Measurements from ENCODE around the gene DRD4. TPM values are rescaled to one million over a fixed set of nuclear protein-coding genes. Genes with fewer than 3 reads are reported as not detected.
A peak's percentile ranks its signal among the peaks of the same experiment; 100 is the strongest.

DRD4 gene
- total and polyA plus RNA-seq, 9 of the 15 experiments (the other 6 are each of a cell fraction or from before 2014, with no cell fraction given) = 0.04 to 0.95 (median 0.21) TPM; not detected in 5

DNA sequence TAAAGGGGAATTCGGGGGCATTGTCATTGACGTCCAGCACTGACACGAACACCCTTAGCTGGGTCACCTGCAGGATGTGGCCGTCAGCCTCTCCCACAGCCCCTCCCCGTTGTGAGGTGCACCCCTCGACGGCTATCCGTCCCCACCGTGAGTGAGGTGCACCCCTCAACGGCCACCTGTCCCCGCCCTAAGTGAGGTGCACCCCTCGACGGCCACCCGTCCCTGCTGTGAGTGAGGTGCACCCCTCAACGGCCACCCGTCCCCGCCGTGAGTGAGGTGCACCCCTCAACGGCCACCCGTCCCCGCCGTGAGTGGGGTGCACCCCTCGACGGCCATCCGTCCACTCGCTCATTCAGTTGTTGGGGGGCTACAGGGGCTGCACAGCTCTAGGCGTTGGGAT lies 15.2 kb upstream of the DRD4 start:
- H2AFZ ChIP-seq (ENCODE audit: low read depth, low read length) = no peak overlapping the region
- intact Hi-C loops (cut with micrococcal nuclease) (no loop called here), in situ Hi-C loops (cut with MboI) (no loop called here)
- H3K27me3 ChIP-seq (ENCODE audit: control insufficient read depth in 2 of 2, insufficient read depth in 2 of 2, low read length in 2 of 2) = no peaks in the 10 kb centered on the region
- H3K9me1 ChIP-seq (ENCODE audit: control insufficient read depth, insufficient read depth, low read length) = peaks cover 6% of the 10 kb centered on the region
- TF ChIP-seq, protein P1, sequence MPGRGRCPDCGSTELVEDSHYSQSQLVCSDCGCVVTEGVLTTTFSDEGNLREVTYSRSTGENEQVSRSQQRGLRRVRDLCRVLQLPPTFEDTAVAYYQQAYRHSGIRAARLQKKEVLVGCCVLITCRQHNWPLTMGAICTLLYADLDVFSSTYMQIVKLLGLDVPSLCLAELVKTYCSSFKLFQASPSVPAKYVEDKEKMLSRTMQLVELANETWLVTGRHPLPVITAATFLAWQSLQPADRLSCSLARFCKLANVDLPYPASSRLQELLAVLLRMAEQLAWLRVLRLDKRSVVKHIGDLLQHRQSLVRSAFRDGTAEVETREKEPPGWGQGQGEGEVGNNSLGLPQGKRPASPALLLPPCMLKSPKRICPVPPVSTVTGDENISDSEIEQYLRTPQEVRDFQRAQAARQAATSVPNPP (IDR thresholded peaks at IDR 0.05; ENCODE audit: borderline replicate concordance, insufficient read depth, insufficient read length) = no peak
- TF ChIP-seq RBM22 (IDR thresholded peaks at IDR 0.05; ENCODE audit: low read depth, low read length, poor library complexity, severe bottlenecking) (peak; percentile 47), ZNF75A (CRISPR knock-in tag; IDR thresholded peaks at IDR 0.05) (no peak), RBM39 (optimal IDR thresholded peaks at IDR 0.05; ENCODE audit: low read depth, low read length) (no peak)
- TF ChIP-seq, protein P2, sequence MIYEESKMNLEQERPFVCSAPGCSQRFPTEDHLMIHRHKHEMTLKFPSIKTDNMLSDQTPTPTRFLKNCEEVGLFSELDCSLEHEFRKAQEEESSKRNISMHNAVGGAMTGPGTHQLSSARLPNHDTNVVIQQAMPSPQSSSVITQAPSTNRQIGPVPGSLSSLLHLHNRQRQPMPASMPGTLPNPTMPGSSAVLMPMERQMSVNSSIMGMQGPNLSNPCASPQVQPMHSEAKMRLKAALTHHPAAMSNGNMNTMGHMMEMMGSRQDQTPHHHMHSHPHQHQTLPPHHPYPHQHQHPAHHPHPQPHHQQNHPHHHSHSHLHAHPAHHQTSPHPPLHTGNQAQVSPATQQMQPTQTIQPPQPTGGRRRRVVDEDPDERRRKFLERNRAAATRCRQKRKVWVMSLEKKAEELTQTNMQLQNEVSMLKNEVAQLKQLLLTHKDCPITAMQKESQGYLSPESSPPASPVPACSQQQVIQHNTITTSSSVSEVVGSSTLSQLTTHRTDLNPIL (CRISPR knock-in tag; IDR thresholded peaks at IDR 0.05) = no peak
- TF ChIP-seq, protein P3, sequence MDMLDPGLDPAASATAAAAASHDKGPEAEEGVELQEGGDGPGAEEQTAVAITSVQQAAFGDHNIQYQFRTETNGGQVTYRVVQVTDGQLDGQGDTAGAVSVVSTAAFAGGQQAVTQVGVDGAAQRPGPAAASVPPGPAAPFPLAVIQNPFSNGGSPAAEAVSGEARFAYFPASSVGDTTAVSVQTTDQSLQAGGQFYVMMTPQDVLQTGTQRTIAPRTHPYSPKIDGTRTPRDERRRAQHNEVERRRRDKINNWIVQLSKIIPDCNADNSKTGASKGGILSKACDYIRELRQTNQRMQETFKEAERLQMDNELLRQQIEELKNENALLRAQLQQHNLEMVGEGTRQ (CRISPR knock-in tag; IDR thresholded peaks at IDR 0.05) = no peak
- no peak overlapping the region for H3K9ac ChIP-seq (ENCODE audit: insufficient read depth in 1 of 2, low read depth in 2 of 2, low read length in 2 of 2)
- H3K4me3 ChIP-seq = no peak overlapping the region
- peaks cover 0 to 72% of the 10 kb centered on the region in 2 experiments; a peak in 2 of 5 replicates for H3K4me1 ChIP-seq (replicated peaks in 1 of 2; ENCODE audit: control insufficient read depth in 2 of 2, insufficient read depth in 2 of 2, low read length in 2 of 2)
- DNase-seq (ENCODE audit: extremely low read depth in 1 of 4, low spot score in 3 of 4) (no peak), ATAC-seq (no peak), FAIRE-seq (no peak)
- no peaks in the 10 kb centered on the region for H3K9me3 ChIP-seq (replicated peaks; ENCODE audit: control insufficient read depth, insufficient read depth, low read depth, low read length)
- ChIA-PET POLR2A (no interaction called here), CTCF (ENCODE audit: low intra/inter-chr PET ratio) (interaction anchor here (0.6 kb wide), 1 partner anchor 40 kb away, joined by 3 read pairs; no protein-coding TSS in a partner anchor)
- H3K36me3 ChIP-seq (ENCODE audit: control insufficient read depth, insufficient read depth, low read length) = peaks cover 33% of the 10 kb centered on the region; the same call in 2 of the 3 replicates
- no peak overlapping the region for H3K27ac ChIP-seq (ENCODE audit: extremely low read depth, low read depth, low read length)
- no peak overlapping the region for H3K4me2 ChIP-seq (ENCODE audit: insufficient read depth, low read length)
- H4K20me1 ChIP-seq (replicated peaks; ENCODE audit: control insufficient read depth, insufficient read depth, low read length) = no peaks in the 10 kb centered on the region
- 86% methylated on average over 27 of the region's 27 CpGs for WGBS (ENCODE audit: insufficient coverage, low coverage, missing lambda C conversion rate)
- no peaks in the 10 kb centered on the region; the same call in 2 of the 3 replicates for H3K79me2 ChIP-seq (ENCODE audit: control insufficient read depth, insufficient read depth, low read length)
- BruUV-seq (replicated peaks) = no TSS peak
